Measurements from ENCODE around the gene NRG4.
"Not testable (repeated sequence)": the region's sequence is repeated elsewhere in the genome, so short reads cannot be mapped to it uniquely, and the experiment has no call there.

The NRG4 gene

GRCh38 chr15:76058714-76059319 is 46.6 kb upstream of the NRG4 start:
- no peak overlapping the region for H2BK120ac ChIP-seq (ENCODE audit: insufficient read depth, low read length, poor library complexity)
- no peak overlapping the region for H3K9ac ChIP-seq (ENCODE audit: low read length)
- H4K12ac ChIP-seq (ENCODE audit: low read depth, low read length), result no peak overlapping the region
- peak overlapping the region; percentile 98 for H3K4me2 ChIP-seq (ENCODE audit: low read length)
- H3K4ac ChIP-seq (ENCODE audit: low read depth, low read length), result no peak overlapping the region
- H4K91ac ChIP-seq (ENCODE audit: low read depth, low read length), result no peak overlapping the region
- H3K4me3 ChIP-seq (ENCODE audit: low read depth, low read length), result peak overlapping the region; percentile 74
- no peak overlapping the region for H3K27ac ChIP-seq (ENCODE audit: low read depth, low read length)
- no peak overlapping the region for H2AFZ ChIP-seq (ENCODE audit: insufficient read depth, low read length, poor library complexity)
- WGBS (ENCODE audit: extremely low coverage, insufficient coverage, insufficient read length), result no CpG with 5 or more reads among the region's 18 CpGs
- peak in 1 of 2 donors; percentile 5 for DNase-seq
- no peak overlapping the region for H3K23ac ChIP-seq (ENCODE audit: low read length)
- no peak overlapping the region for H3K18ac ChIP-seq (ENCODE audit: low read length)
- H3K79me2 ChIP-seq (ENCODE audit: control insufficient read depth, insufficient read depth, low read length, poor library complexity), result peaks cover 2% of the 10 kb centered on the region
- no peak overlapping the region for H2BK12ac ChIP-seq (ENCODE audit: low read length)
- no peaks in the 10 kb centered on the region for H3K36me3 ChIP-seq (ENCODE audit: control insufficient read depth in 1 of 2, insufficient read depth in 2 of 2, low read length in 2 of 2)
- H2BK5ac ChIP-seq (ENCODE audit: low read depth, low read length, poor library complexity), result no peak overlapping the region
- H3K79me1 ChIP-seq (ENCODE audit: low read length), result no peaks in the 10 kb centered on the region
- H3K27me3 ChIP-seq (ENCODE audit: insufficient read depth, low read length), result peaks cover 9% of the 10 kb centered on the region
- no peak overlapping the region for H3K14ac ChIP-seq (ENCODE audit: low read length)
- peaks cover 1% of the 10 kb centered on the region for H3K9me3 ChIP-seq (ENCODE audit: insufficient read depth, low read depth, low read length)
- H3K4me1 ChIP-seq (ENCODE audit: control insufficient read depth in 1 of 2, insufficient read depth in 2 of 2, low read length in 2 of 2), result peaks cover 3 to 5% of the 10 kb centered on the region in 2 experiments
- no peak overlapping the region for H2AK5ac ChIP-seq (ENCODE audit: low read length)
- no peak overlapping the region for H4K8ac ChIP-seq (ENCODE audit: low read depth, low read length)

- H2BK12ac ChIP-seq (ENCODE audit: low read length), result no peak overlapping the region
- H3K9ac ChIP-seq (ENCODE audit: low read length), result no peak overlapping the region
- H2AFZ ChIP-seq (ENCODE audit: insufficient read depth, low read length, poor library complexity), result no peak overlapping the region
- H3K27ac ChIP-seq (ENCODE audit: low read depth, low read length), result no peak overlapping the region
- peaks cover 2% of the 10 kb centered on the region for H3K79me2 ChIP-seq (ENCODE audit: control insufficient read depth, insufficient read depth, low read length, poor library complexity)
- H3K36me3 ChIP-seq (ENCODE audit: control insufficient read depth in 1 of 2, insufficient read depth in 2 of 2, low read length in 2 of 2), result no peaks in the 10 kb centered on the region
- H3K27me3 ChIP-seq (ENCODE audit: insufficient read depth, low read length), result peaks cover 9% of the 10 kb centered on the region
- H2BK120ac ChIP-seq (ENCODE audit: insufficient read depth, low read length, poor library complexity), result no peak overlapping the region
- peaks cover 1% of the 10 kb centered on the region for H3K9me3 ChIP-seq (ENCODE audit: insufficient read depth, low read depth, low read length)
- H4K12ac ChIP-seq (ENCODE audit: low read depth, low read length), result no peak overlapping the region
- H3K14ac ChIP-seq (ENCODE audit: low read length), result no peak overlapping the region
- H3K4me2 ChIP-seq (ENCODE audit: low read length), result no peak overlapping the region
- H3K4me1 ChIP-seq (ENCODE audit: control insufficient read depth in 1 of 2, insufficient read depth in 2 of 2, low read length in 2 of 2), result peaks cover 3 to 5% of the 10 kb centered on the region in 2 experiments
- H3K23ac ChIP-seq (ENCODE audit: low read length), result no peak overlapping the region
- H3K4ac ChIP-seq (ENCODE audit: low read depth, low read length), result no peak overlapping the region
- H3K79me1 ChIP-seq (ENCODE audit: low read length), result no peaks in the 10 kb centered on the region
- H2AK5ac ChIP-seq (ENCODE audit: low read length), result no peak overlapping the region
- no peak overlapping the region for H3K18ac ChIP-seq (ENCODE audit: low read length)
- no peak overlapping the region for H2BK5ac ChIP-seq (ENCODE audit: low read depth, low read length, poor library complexity)
- no peak overlapping the region for H4K8ac ChIP-seq (ENCODE audit: low read depth, low read length)
- DNase-seq, result peak; percentile 37 to 82
- no peak overlapping the region for H4K91ac ChIP-seq (ENCODE audit: low read depth, low read length)
- WGBS (ENCODE audit: extremely low coverage, insufficient coverage, insufficient read length), result no CpG with 5 or more reads among the region's 7 CpGs
- no peak overlapping the region for H3K4me3 ChIP-seq (ENCODE audit: low read depth, low read length)
These were observed 45.2 kb upstream of the NRG4 start for GRCh38 chr15:76057332-76058000.

GRCh38 chr15:76056931-76057330 is 44.7 kb upstream of the NRG4 start:
- H3K36me3 ChIP-seq (ENCODE audit: control insufficient read depth in 1 of 2, insufficient read depth in 2 of 2, low read length in 2 of 2), result no peaks in the 10 kb centered on the region
- H3K14ac ChIP-seq (ENCODE audit: low read length), result no peak overlapping the region
- peak in 1 of 2 donors; percentile 44 for DNase-seq
- no peak overlapping the region for H3K9ac ChIP-seq (ENCODE audit: low read length)
- H2AFZ ChIP-seq (ENCODE audit: insufficient read depth, low read length, poor library complexity), result no peak overlapping the region
- no peaks in the 10 kb centered on the region for H3K79me1 ChIP-seq (ENCODE audit: low read length)
- peaks cover 3 to 5% of the 10 kb centered on the region in 2 experiments for H3K4me1 ChIP-seq (ENCODE audit: control insufficient read depth in 1 of 2, insufficient read depth in 2 of 2, low read length in 2 of 2)
- WGBS (ENCODE audit: extremely low coverage, insufficient coverage, insufficient read length), result no CpG with 5 or more reads among the region's 3 CpGs
- no peak overlapping the region for H3K27ac ChIP-seq (ENCODE audit: low read depth, low read length)
- no peak overlapping the region for H3K4me3 ChIP-seq (ENCODE audit: low read depth, low read length)
- no peak overlapping the region for H4K12ac ChIP-seq (ENCODE audit: low read depth, low read length)
- peaks cover 2% of the 10 kb centered on the region for H3K79me2 ChIP-seq (ENCODE audit: control insufficient read depth, insufficient read depth, low read length, poor library complexity)
- H3K23ac ChIP-seq (ENCODE audit: low read length), result no peak overlapping the region
- H3K4ac ChIP-seq (ENCODE audit: low read depth, low read length), result no peak overlapping the region
- H2BK120ac ChIP-seq (ENCODE audit: insufficient read depth, low read length, poor library complexity), result no peak overlapping the region
- no peak overlapping the region for H4K91ac ChIP-seq (ENCODE audit: low read depth, low read length)
- peaks cover 9% of the 10 kb centered on the region for H3K27me3 ChIP-seq (ENCODE audit: insufficient read depth, low read length)
- peaks cover 1% of the 10 kb centered on the region for H3K9me3 ChIP-seq (ENCODE audit: insufficient read depth, low read depth, low read length)
- no peak overlapping the region for H4K8ac ChIP-seq (ENCODE audit: low read depth, low read length)
- H3K4me2 ChIP-seq (ENCODE audit: low read length), result no peak overlapping the region
- no peak overlapping the region for H2BK12ac ChIP-seq (ENCODE audit: low read length)
- no peak overlapping the region for H2BK5ac ChIP-seq (ENCODE audit: low read depth, low read length, poor library complexity)
- H3K18ac ChIP-seq (ENCODE audit: low read length), result no peak overlapping the region
- H2AK5ac ChIP-seq (ENCODE audit: low read length), result no peak overlapping the region

- not testable (repeated sequence) for H3K9ac ChIP-seq (ENCODE audit: low read length); H4K8ac ChIP-seq (ENCODE audit: low read depth, low read length); H3K36me3 ChIP-seq (ENCODE audit: control insufficient read depth in 1 of 2, insufficient read depth in 2 of 2, low read length in 2 of 2); H2BK5ac ChIP-seq (ENCODE audit: low read depth, low read length, poor library complexity); DNase-seq; H4K12ac ChIP-seq (ENCODE audit: low read depth, low read length); H2AK5ac ChIP-seq (ENCODE audit: low read length); H2AFZ ChIP-seq (ENCODE audit: insufficient read depth, low read length, poor library complexity); H2BK12ac ChIP-seq (ENCODE audit: low read length); H3K14ac ChIP-seq (ENCODE audit: low read length); H3K9me3 ChIP-seq (ENCODE audit: insufficient read depth, low read depth, low read length); H3K27me3 ChIP-seq (ENCODE audit: insufficient read depth, low read length); H3K4me2 ChIP-seq (ENCODE audit: low read length); H3K4ac ChIP-seq (ENCODE audit: low read depth, low read length); H4K91ac ChIP-seq (ENCODE audit: low read depth, low read length); H3K18ac ChIP-seq (ENCODE audit: low read length); H3K4me1 ChIP-seq (ENCODE audit: control insufficient read depth in 1 of 2, insufficient read depth in 2 of 2, low read length in 2 of 2); H3K27ac ChIP-seq (ENCODE audit: low read depth, low read length); H3K79me1 ChIP-seq (ENCODE audit: low read length); H3K4me3 ChIP-seq (ENCODE audit: low read depth, low read length); H3K79me2 ChIP-seq (ENCODE audit: control insufficient read depth, insufficient read depth, low read length, poor library complexity); H3K23ac ChIP-seq (ENCODE audit: low read length)
- WGBS (ENCODE audit: extremely low coverage, insufficient coverage, insufficient read length), result no CpG with 5 or more reads among the region's 10 CpGs
- peak overlapping the region; percentile 13 for H2BK120ac ChIP-seq (ENCODE audit: insufficient read depth, low read length, poor library complexity)
These were observed 42.0 kb upstream of the NRG4 start for GRCh38 chr15:76054201-76054600.

All from trophoblast cell (in vitro differentiated cells and primary cell).